ENCODE data around the gene LIX1.

- TF ChIP-seq EP300 (IDR thresholded peaks at IDR 0.05) (no peak), CTCF (IDR thresholded peaks at IDR 0.05) (no peak), POLR2AphosphoS5 (IDR thresholded peaks at IDR 0.05) (no peak), POLR2A (IDR thresholded peaks at IDR 0.05) (no peak)
These were observed 36.2 kb downstream of the LIX1 start for GRCh38 chr5:97106216-97106581.
